C4-2B (cell line): Measurements from ENCODE around the gene TMEM204.

Experiments
- H3K27ac ChIP-seq: fragments of 450-650 bp; 2 replicates; pipeline ENCODE4 v1.5.1; 2017
- CTCF ChIP-seq: fragments of 450-650 bp; conservative IDR thresholded peaks from 2 replicates; pipeline ENCODE4 v1.5.1; 2017; ENCODE audit warnings: mild to moderate bottlenecking
- ZFX ChIP-seq: fragments of 450-650 bp; IDR thresholded peaks from 2 replicates; pipeline ENCODE4 v1.6.1; 2017

Gene TMEM204

GRCh38 chr16:1575578-1575977 is 42.1 kb downstream of the TMEM204 start:
- no peak overlapping the region for H3K27ac ChIP-seq
- no peak for TF ChIP-seq ZFX
- TF ChIP-seq CTCF = no peak

GRCh38 chr16:1579214-1579613 is 45.7 kb downstream of the TMEM204 start:
- TF ChIP-seq ZFX (no peak), CTCF (no peak)

GRCh38 chr16:1580256-1580655 is 46.8 kb downstream of the TMEM204 start:
- TF ChIP-seq CTCF (no peak), ZFX (no peak)
- H3K27ac ChIP-seq = no peak overlapping the region

More at GRCh38 chr16:1579214-1579613, 45.7 kb downstream of the TMEM204 start:
- H3K27ac ChIP-seq = no peak overlapping the region

- H3K27ac ChIP-seq = no peak overlapping the region
- no peak for TF ChIP-seq ZFX
- no peak for TF ChIP-seq CTCF
Observed at GRCh38 chr16:1580956-1581355, 47.5 kb downstream of the TMEM204 start.

GRCh38 chr16:1581804-1582203 is 48.3 kb downstream of the TMEM204 start:
- TF ChIP-seq CTCF (no peak), ZFX (no peak)

GRCh38 chr16:1583180-1583579 is 49.7 kb downstream of the TMEM204 start:
- TF ChIP-seq CTCF = no peak
- no peak for TF ChIP-seq ZFX
- H3K27ac ChIP-seq = no peak overlapping the region

More at GRCh38 chr16:1581804-1582203, 48.3 kb downstream of the TMEM204 start:
- H3K27ac ChIP-seq = no peak overlapping the region

GRCh38 chr16:1584926-1585484 is 51.5 kb downstream of the TMEM204 start:
- TF ChIP-seq ZFX = no peak
- no peak for TF ChIP-seq CTCF
- H3K27ac ChIP-seq = no peak overlapping the region
